Uterus (tissue), 2 donors: Measurements from ENCODE around the gene BAZ1B.

ENCODE experiments used
- CTCF ChIP-seq, 4 experiments: fragments of 200-600 bp in 2 of 4; fragments of 450-650 bp in 2 of 4; sonication (generic) in 2 of 4; IDR thresholded peaks; one replicate each; pipeline ENCODE4 v1.5.1; 2016 to 2019; ENCODE audit warnings: antibody characterized with exemption in 4 of 4, mild to moderate bottlenecking in 2 of 4, moderate library complexity in 1 of 4
- POLR2A ChIP-seq, 2 donors: fragments of 450-650 bp; IDR thresholded peaks; one replicate each; pipeline ENCODE4 v1.6.1; 2016; ENCODE audit warnings: antibody characterized with exemption in 2 of 2, mild to moderate bottlenecking in 1 of 2, moderate library complexity in 1 of 2

GRCh38 chr7:73391396-73391795 lies 130.7 kb downstream of the BAZ1B start:
- TF ChIP-seq CTCF (IDR thresholded peaks at IDR 0.05) (no peak), POLR2A (IDR thresholded peaks at IDR 0.05) (no peak)
